Suprapubic skin (tissue), 4 donors: ENCODE data around the gene KISS1. TPM values are rescaled to one million over a fixed set of nuclear protein-coding genes. Genes with fewer than 3 reads are reported as not detected.

Experiments
- DNase-seq, 2 donors: peaks; one replicate each; pipeline ENCODE4 v3.0.0-alpha.2; 2019; ENCODE audit warnings: low spot score in 2 of 2
- H3K27ac ChIP-seq: fragments of 200-600 bp; sonication (generic); one replicate; pipeline ENCODE4 v1.5.1; 2019
- H3K27me3 ChIP-seq: fragments of 200-600 bp; sonication (generic); one replicate; pipeline ENCODE4 v1.5.1; 2019
- H3K36me3 ChIP-seq: fragments of 200-600 bp; sonication (generic); one replicate; pipeline ENCODE4 v1.5.1; 2019
- H3K4me1 ChIP-seq: fragments of 200-600 bp; sonication (generic); one replicate; pipeline ENCODE4 v1.5.1; 2019
- H3K4me3 ChIP-seq: fragments of 200-600 bp; sonication (generic); one replicate; pipeline ENCODE4 v1.5.1; 2019; ENCODE audit warnings: mild to moderate bottlenecking
- H3K9me3 ChIP-seq: fragments of 200-600 bp; sonication (generic); one replicate; pipeline ENCODE4 v1.5.1; 2019
- EP300 ChIP-seq: sonication (generic); formaldehyde crosslinking; IDR thresholded peaks from one replicate; pipeline ENCODE4 v1.6.1; 2017; ENCODE audit warnings: antibody characterized with exemption
- POLR2A ChIP-seq, 2 donors: fragments of 450-650 bp; IDR thresholded peaks; one replicate each; pipeline ENCODE4 v1.6.1; 2017; ENCODE audit warnings: antibody characterized with exemption in 2 of 2, mild to moderate bottlenecking in 2 of 2, moderate library complexity in 2 of 2
- POLR2AphosphoS5 ChIP-seq, 3 donors: sonication (generic); formaldehyde crosslinking; IDR thresholded peaks; one replicate each; pipeline ENCODE4 v1.6.1; 2017; ENCODE audit warnings: antibody characterized with exemption in 3 of 3
- WGBS: methylation state at CpG from one replicate; pipeline ENCODE4 v1.1.5; 2018; 5-methylcytosine and 5-hydroxymethylcytosine counted together
- total RNA-seq, 4 donors: library from RNA; depleted of rRNA; stranded (reverse); fragments of >200 nt; gene quantifications; one replicate each; pipeline ENCODE4 v1.1.0, GENCODE V29; 2016
- TF ChIP-seq, protein P1 (sequence below), 2 donors: fragments of 200-600 bp in 1 of 2; fragments of 450-650 bp in 1 of 2; sonication (generic) in 1 of 2; IDR thresholded peaks; one replicate each; pipeline ENCODE4 v1.5.1; 2016 to 2019; ENCODE audit warnings: antibody characterized with exemption in 2 of 2, mild to moderate bottlenecking in 1 of 2, moderate library complexity in 1 of 2

Gene KISS1
- total RNA-seq, 4 donors from 2014 or later = not detected

GRCh38 chr1:204151552-204152309 lies 44.6 kb downstream of the KISS1 start, which contains the start of gene ETNK2:
Gene ETNK2, minus strand, starts transcription at chr1:204152044. Its CDS starts 192 bp downstream, at chr1:204151852.
- no peaks in the 10 kb centered on the region for H3K36me3 ChIP-seq
- H3K27me3 ChIP-seq = no peaks in the 10 kb centered on the region
- peak in 1 of 2 donors; percentile 88 for DNase-seq
- H3K27ac ChIP-seq = peak within 1 kb of the TSS; percentile 91
- 2% methylated on average over 26 of the region's 94 CpGs for WGBS
- TF ChIP-seq POLR2A (IDR thresholded peaks at IDR 0.05) = no peak
- no peak for TF ChIP-seq EP300
- TF ChIP-seq, protein P1, sequence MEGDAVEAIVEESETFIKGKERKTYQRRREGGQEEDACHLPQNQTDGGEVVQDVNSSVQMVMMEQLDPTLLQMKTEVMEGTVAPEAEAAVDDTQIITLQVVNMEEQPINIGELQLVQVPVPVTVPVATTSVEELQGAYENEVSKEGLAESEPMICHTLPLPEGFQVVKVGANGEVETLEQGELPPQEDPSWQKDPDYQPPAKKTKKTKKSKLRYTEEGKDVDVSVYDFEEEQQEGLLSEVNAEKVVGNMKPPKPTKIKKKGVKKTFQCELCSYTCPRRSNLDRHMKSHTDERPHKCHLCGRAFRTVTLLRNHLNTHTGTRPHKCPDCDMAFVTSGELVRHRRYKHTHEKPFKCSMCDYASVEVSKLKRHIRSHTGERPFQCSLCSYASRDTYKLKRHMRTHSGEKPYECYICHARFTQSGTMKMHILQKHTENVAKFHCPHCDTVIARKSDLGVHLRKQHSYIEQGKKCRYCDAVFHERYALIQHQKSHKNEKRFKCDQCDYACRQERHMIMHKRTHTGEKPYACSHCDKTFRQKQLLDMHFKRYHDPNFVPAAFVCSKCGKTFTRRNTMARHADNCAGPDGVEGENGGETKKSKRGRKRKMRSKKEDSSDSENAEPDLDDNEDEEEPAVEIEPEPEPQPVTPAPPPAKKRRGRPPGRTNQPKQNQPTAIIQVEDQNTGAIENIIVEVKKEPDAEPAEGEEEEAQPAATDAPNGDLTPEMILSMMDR (IDR thresholded peaks at IDR 0.05) = no peak
- peak in 1 of 3 donors; percentile 22 for TF ChIP-seq POLR2AphosphoS5 (IDR thresholded peaks at IDR 0.05)
- H3K4me3 ChIP-seq = peak within 1 kb of the TSS; percentile 77
- H3K9me3 ChIP-seq = no peaks in the 10 kb centered on the region
- H3K4me1 ChIP-seq = peaks cover 62% of the 10 kb centered on the region

DNA sequence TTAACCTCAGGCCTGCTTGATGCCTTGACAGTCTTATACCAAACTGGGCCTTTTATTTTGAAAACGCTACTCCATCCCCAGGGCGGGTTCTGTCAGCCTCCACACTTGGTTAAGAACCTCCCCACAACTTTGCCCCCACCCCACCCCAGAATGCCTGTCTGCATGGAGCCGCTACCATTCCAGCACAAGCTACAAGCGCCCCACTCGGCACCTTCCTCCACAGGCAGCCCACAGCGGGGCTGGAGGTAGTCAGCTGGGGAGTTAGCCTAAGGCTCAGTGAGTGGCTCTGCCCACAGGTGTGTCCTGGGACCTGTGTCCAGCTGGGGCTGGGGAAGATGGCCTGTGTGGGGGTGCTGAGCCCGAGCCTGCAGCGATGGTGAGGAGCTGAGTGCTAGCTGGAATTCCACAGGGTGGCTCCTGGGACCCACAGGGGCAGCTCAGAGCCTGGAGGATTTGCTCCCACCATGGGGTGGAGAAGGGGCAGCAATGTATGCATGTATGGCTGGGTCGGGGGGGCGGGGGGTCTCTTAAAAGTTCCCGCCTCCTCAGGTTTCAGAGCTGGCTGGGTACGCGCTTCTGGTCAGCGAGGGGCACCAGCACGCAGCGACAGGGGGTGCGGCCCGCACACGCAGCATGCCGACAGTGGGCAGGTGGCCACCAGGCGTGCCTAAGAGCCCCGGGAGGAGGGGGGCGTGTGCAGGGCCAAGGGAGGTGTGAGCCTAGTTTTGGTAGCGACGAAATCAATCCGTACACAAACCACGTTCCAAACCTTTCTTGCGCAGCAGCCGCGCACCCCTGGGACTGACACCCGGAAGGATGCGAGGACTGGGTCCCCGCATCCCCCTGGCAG lies 45.4 kb downstream of the KISS1 start:
- 10% methylated on average over 20 of the region's 33 CpGs for WGBS
- Histone ChIP-seq H3K4me1 (peaks cover 62% of the 10 kb centered on the region), H3K27me3 (no peaks in the 10 kb centered on the region), H3K36me3 (peaks cover 4% of the 10 kb centered on the region), H3K9me3 (no peaks in the 10 kb centered on the region), H3K27ac (peak overlapping the region; percentile 91), H3K4me3 (peak overlapping the region; percentile 77)
- DNase-seq = no peak
- TF ChIP-seq POLR2AphosphoS5 (IDR thresholded peaks at IDR 0.05) (peak in 1 of 3 donors; percentile 7), POLR2A (IDR thresholded peaks at IDR 0.05) (no peak)

DNA sequence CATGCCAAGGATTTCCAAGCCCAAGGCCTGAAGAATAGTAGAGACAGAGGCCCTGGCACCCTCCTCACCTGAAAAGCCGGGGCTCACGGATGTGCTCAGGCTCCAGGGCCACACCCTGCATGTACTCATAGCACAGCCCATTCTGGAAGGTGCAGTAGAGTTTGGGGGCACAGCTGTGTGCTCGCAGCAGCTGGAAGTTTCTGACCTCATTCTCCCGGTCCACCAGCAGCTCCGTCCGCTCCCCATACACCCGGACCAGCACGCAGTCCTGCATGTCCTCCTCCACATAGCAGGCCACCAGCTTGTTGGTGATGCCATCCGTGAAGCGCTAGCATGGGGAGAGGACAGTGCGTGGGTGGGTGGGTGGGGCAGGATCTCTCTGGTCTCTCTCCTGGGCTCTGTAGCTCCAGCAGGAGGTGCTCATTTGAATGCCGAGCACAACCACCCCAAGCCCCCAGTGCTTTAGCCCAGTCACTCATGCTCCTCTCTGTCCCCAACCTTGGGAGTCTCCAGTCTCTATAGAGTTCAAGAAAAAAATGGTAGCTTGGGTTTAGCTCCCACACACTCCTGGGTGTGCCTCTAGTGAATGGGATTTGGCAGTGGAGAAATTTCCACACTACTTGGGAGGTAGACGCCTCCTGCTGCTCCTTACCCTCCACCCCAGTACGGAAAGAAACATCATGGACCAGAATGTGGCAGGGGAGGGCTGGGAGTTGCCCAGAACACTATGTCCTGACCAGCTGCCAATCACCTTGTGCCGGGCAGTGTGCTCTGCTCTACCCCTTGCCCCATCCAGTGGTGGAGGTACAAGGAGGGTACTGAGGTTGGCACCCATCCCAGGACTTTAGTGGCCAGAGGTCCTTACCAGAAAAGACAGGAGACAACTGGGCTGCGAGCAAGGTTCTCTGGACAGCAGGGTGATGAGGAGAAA lies 46.4 kb downstream of the KISS1 start:
- Histone ChIP-seq H3K4me3 (peak overlapping the region; percentile 77), H3K9me3 (no peaks in the 10 kb centered on the region), H3K4me1 (peaks cover 57% of the 10 kb centered on the region), H3K27ac (peak overlapping the region; percentile 91), H3K36me3 (peaks cover 9% of the 10 kb centered on the region), H3K27me3 (no peaks in the 10 kb centered on the region)
- TF ChIP-seq, protein P1 (IDR thresholded peaks at IDR 0.05) = no peak
- TF ChIP-seq POLR2AphosphoS5 (IDR thresholded peaks at IDR 0.05) (peak in 1 of 3 donors; percentile 71), POLR2A (IDR thresholded peaks at IDR 0.05) (no peak)
- WGBS = 66% methylated on average over 12 of the region's 16 CpGs
- DNase-seq = no peak

DNA sequence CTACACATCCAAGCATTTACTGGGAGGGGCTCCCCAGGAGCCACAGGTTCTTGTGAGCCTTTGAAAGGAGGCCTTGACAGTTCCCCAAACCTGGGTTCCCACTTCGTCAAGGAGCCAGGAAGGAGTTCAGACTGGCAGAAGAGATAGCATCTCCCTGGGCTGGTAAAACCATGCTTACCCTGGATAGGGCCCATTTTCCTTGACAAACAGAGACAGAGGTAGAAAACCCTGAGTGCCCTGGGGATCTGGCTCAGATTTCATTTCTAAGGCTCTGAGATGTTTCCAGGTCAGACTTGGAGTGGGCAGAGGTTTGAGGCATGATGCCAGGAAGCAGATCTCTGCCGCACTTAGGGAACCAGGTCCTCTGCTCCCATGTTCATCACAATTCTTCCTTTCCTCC lies 47.2 kb downstream of the KISS1 start:
- Histone ChIP-seq H3K27me3 (no peaks in the 10 kb centered on the region), H3K4me3 (no peak overlapping the region), H3K4me1 (peaks cover 51% of the 10 kb centered on the region), H3K36me3 (peaks cover 9% of the 10 kb centered on the region), H3K9me3 (no peaks in the 10 kb centered on the region), H3K27ac (peak overlapping the region; percentile 91)
- no peak for DNase-seq
- 75% methylated on average over 1 of the region's 2 CpGs for WGBS
- no peak for TF ChIP-seq EP300
- TF ChIP-seq POLR2AphosphoS5 (IDR thresholded peaks at IDR 0.05) = no peak
- TF ChIP-seq POLR2A (IDR thresholded peaks at IDR 0.05) = no peak
- TF ChIP-seq, protein P1 (IDR thresholded peaks at IDR 0.05) = no peak
